SK-N-MC (cell line): Measurements from ENCODE around the gene SAFB2.

Experiments
- DNase-seq: peaks from one replicate; pipeline ENCODE4 v3.0.0-alpha.2; 2011; ENCODE audit warnings: low read depth, low spot score
- H3K27ac ChIP-seq: fragments of 200-600 bp; sonication (generic); 2 replicates; pipeline ENCODE4 v1.5.1; 2016; ENCODE audit warnings: mixed run types
- H3K36me3 ChIP-seq: fragments of 200-600 bp; sonication (generic); 2 replicates; pipeline ENCODE4 v1.6.1; 2017; ENCODE audit warnings: antibody characterized with exemption, low read length, mixed read lengths; ENCODE audit not compliant: insufficient read depth
- H3K4me3 ChIP-seq: fragments of 200-600 bp; sonication (generic); 2 replicates; pipeline ENCODE4 v1.5.1; 2016
- H3K9ac ChIP-seq: fragments of 200-600 bp; sonication (generic); 2 replicates; pipeline ENCODE4 v1.8.0; 2017; ENCODE audit warnings: mixed run types, mixed read lengths; ENCODE audit not compliant: insufficient read length
- H3K9me3 ChIP-seq: fragments of 200-600 bp; sonication (generic); 2 replicates; pipeline ENCODE4 v1.6.1; 2017; ENCODE audit warnings: low read depth, mild to moderate bottlenecking, antibody characterized with exemption, low read length, moderate library complexity, mixed read lengths
- EZH2 ChIP-seq: fragments of 200-600 bp; sonication (generic); IDR thresholded peaks from one replicate; pipeline ENCODE4 v1.6.1; 2017; ENCODE audit warnings: antibody characterized with exemption
- FOXP2 ChIP-seq: optimal IDR thresholded peaks from 2 replicates; pipeline ENCODE3; 2011; ENCODE audit warnings: mild to moderate bottlenecking, moderate library complexity; ENCODE audit not compliant: insufficient read depth; ENCODE audit errors: extremely low read length, control extremely low read depth
- POLR2AphosphoS5 ChIP-seq: IDR thresholded peaks from 2 replicates; pipeline ENCODE4 v1.6.1; 2012; ENCODE audit warnings: mild to moderate bottlenecking, low read depth, low read length, borderline replicate concordance

The SAFB2 gene

DNA sequence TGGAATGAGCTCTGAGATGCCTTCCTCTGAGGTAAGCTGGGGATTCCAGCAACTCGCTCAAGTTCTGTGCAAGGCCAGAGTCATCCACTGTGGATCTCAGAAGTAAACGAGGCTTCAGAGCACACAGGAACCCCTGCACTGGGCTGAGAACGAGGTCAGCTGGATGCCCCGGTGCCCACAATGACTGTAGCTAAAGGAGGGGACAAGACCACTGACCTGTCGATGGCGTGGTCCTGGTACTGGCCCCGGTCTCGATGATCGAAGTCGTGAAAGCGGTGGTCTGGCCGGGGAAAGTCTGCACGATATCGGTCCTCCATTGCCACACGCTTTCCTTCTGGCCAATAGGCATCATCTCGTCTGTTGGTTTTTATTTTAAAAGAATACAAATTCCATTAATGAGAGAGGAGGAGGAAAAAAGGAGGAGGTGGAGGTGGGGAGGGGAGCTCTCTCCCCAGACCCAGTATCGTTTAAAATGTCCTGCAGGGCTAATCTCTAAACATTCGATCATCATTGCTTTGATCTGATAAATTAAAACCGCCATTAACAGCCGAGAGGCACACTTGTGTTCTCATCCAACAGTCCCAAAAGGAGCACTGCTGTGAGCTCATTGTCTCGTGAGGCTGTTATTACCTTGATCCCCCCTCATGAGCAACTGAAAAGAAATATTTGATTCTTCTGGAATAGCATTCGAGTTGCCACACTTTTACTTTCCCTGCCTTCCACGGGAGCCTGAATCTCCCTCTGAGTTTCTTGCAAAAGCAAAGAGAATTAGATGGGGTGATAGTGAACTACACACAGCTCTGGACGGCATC, 29.8 kb downstream of the SAFB2 start:
- no peaks in the 10 kb centered on the region for H3K9me3 ChIP-seq
- no peak overlapping the region for H3K27ac ChIP-seq
- peaks cover 96% of the 10 kb centered on the region for H3K36me3 ChIP-seq
- TF ChIP-seq EZH2: no peak
- no peak for TF ChIP-seq FOXP2
- TF ChIP-seq POLR2AphosphoS5: no peak
- H3K9ac ChIP-seq: no peak overlapping the region
- no peak overlapping the region for H3K4me3 ChIP-seq
- no peak for DNase-seq

DNA sequence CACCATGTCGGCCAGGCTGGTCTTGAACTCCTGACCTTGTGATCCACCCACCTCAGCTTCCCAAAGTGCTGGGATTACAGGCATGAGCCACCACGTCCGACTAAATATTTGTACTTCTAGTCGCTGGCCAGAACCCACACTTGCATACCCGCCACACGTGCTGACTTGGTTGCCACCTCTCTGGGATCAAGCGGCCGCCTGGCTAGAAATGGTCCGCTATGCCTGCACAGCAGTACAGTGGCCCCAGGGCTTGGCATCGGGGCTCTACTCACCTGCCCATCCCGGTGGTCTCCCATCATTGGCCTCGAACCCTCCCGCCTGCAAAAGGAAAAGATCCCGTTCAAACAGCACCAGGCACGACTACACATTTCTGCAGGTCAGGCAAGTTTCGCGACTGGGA, 31.1 kb downstream of the SAFB2 start:
- TF ChIP-seq POLR2AphosphoS5 (no peak), EZH2 (no peak), FOXP2 (no peak)
- Histone ChIP-seq H3K4me3 (no peak overlapping the region), H3K9ac (no peak overlapping the region), H3K36me3 (peaks cover 92% of the 10 kb centered on the region), H3K9me3 (no peaks in the 10 kb centered on the region), H3K27ac (no peak overlapping the region)
- no peak for DNase-seq

GRCh38 chr19:5590865-5591154, 31.8 kb downstream of the SAFB2 start:
- H3K36me3 ChIP-seq: peaks cover 89% of the 10 kb centered on the region
- no peak for TF ChIP-seq EZH2
- no peak for TF ChIP-seq POLR2AphosphoS5
- TF ChIP-seq FOXP2: no peak
- no peak for DNase-seq
- no peak overlapping the region for H3K4me3 ChIP-seq
- H3K9me3 ChIP-seq: no peaks in the 10 kb centered on the region
- H3K9ac ChIP-seq: no peak overlapping the region
- H3K27ac ChIP-seq: no peak overlapping the region

- DNase-seq: no peak
- H3K27ac ChIP-seq: no peak overlapping the region
Observed at GRCh38 chr19:5590151-5590864, 32.3 kb downstream of the SAFB2 start.

DNA sequence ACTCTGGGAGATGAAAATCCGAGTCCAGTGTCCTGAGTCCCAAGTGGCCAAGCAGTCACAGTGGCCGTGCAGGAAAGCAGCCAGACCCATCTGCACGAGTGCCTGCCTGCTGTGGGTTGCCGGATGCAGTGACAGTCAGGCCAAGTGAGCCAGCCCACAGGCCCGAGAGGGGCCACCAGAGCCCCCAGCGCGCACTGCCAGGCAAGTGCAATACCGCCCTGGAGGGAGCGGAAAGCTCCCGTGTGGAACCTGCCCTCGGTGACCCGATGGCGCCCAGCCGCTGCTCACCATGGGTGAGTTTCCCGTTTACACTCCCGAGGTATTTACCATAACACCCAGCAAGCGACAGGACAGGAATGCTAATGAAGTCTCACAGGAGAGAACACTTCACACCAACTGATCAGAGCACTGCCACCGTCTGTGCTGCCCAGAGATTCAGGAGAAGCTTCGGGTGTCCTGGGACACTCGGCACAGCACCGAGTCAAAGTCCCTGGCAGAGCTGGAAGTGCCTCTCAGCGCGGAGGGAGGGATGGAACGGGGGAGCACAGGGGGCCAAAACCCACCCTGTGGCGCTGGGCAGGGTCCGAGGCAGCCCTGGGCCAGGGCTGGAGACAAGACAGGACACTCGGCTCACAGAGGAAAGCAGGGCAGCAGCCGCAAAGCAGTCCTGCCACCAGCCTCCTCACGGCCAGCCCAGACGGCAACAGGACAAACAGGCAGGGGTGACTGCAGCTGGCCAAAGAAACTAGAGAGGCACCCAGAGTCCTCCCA, 33.5 kb downstream of the SAFB2 start:
- no peak for TF ChIP-seq EZH2
- TF ChIP-seq POLR2AphosphoS5: no peak
- TF ChIP-seq FOXP2: no peak
- H3K36me3 ChIP-seq: peaks cover 76% of the 10 kb centered on the region

More at GRCh38 chr19:5590151-5590864, 32.3 kb downstream of the SAFB2 start:
- TF ChIP-seq FOXP2 (no peak), EZH2 (no peak), POLR2AphosphoS5 (no peak)
- Histone ChIP-seq H3K9me3 (no peaks in the 10 kb centered on the region), H3K9ac (no peak overlapping the region), H3K36me3 (peaks cover 84% of the 10 kb centered on the region), H3K4me3 (no peak overlapping the region)

DNA sequence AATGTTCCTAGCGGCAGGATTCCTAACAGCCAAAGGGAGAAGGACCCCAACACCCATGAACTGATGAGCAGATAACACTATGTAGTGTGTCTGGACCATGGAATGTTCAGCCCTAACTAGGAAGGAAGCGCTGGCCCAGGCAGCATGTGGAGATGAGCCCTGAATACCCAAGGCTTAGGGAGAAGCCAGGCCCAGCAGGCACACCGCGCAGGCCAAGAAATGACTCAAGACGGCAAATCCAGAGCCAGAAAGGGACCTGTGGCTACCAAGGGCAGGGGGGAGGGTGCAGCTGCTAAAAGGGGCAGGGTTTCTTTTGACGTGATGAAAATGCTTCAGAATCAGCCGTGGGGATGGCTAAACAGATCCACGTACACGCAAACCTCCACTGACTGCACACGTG, 34.1 kb downstream of the SAFB2 start:
- peaks cover 70% of the 10 kb centered on the region for H3K36me3 ChIP-seq

More for the DNA sequence above, 33.5 kb downstream of the SAFB2 start:
- Histone ChIP-seq H3K27ac (no peak overlapping the region), H3K9ac (no peak overlapping the region), H3K9me3 (no peaks in the 10 kb centered on the region), H3K4me3 (no peak overlapping the region)
- no peak for DNase-seq

GRCh38 chr19:5587661-5588060, 34.9 kb downstream of the SAFB2 start:
- Histone ChIP-seq H3K4me3 (no peak overlapping the region), H3K27ac (no peak overlapping the region), H3K36me3 (peaks cover 62% of the 10 kb centered on the region), H3K9me3 (no peaks in the 10 kb centered on the region), H3K9ac (no peak overlapping the region)
- no peak for TF ChIP-seq FOXP2
- no peak for TF ChIP-seq POLR2AphosphoS5
- no peak for TF ChIP-seq EZH2
- DNase-seq: no peak

More for the DNA sequence above, 34.1 kb downstream of the SAFB2 start:
- Histone ChIP-seq H3K9ac (no peak overlapping the region), H3K27ac (0 out of 2 replicates have a peak overlapping the region, but pooled peaks have one; percentile 25), H3K9me3 (no peaks in the 10 kb centered on the region), H3K4me3 (no peak overlapping the region)
- TF ChIP-seq POLR2AphosphoS5 (no peak), FOXP2 (no peak), EZH2 (no peak)
- DNase-seq: no peak

DNA sequence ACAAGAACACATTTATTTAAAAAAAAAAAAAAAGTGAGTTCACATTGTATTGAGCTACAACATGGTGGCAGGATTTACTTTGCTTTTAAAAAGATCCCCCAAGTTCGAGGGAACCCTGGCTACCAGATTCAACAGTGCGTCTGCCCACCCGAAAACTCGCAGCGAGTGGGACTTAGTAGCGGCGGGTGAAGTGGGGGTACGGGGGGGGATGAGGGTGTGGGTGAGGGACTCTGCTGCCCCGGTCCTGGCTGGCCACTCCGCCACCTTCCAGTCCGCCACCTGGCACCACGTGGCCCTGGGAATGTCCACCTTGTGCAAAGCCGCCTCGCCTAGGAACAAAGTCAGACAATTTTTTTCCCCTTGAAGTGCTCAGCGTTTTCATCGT, 35.5 kb downstream of the SAFB2 start:
- Histone ChIP-seq H3K9me3 (no peaks in the 10 kb centered on the region), H3K27ac (0 out of 2 replicates have a peak overlapping the region, but pooled peaks have one; percentile 36), H3K4me3 (no peak overlapping the region), H3K9ac (no peak overlapping the region), H3K36me3 (peaks cover 56% of the 10 kb centered on the region)
- DNase-seq: no peak
- no peak for TF ChIP-seq POLR2AphosphoS5
- TF ChIP-seq EZH2: no peak
- no peak for TF ChIP-seq FOXP2
